BE2C (cell line): ENCODE results near the gene NFATC1.

Experiments used
- DNase-seq: peaks from one replicate; pipeline ENCODE4 v3.0.0-alpha.2; 2020
- H3K27me3 ChIP-seq: fragments of 250-450 bp; sonication (Bioruptor Pico); 2 replicates; pipeline ENCODE4 v1.5.1; 2020; ENCODE audit warnings: mild to moderate bottlenecking
- H3K36me3 ChIP-seq: fragments of 250-450 bp; sonication (Bioruptor Pico); 2 replicates; pipeline ENCODE4 v1.5.1; 2020; ENCODE audit warnings: mild to moderate bottlenecking
- H3K4me1 ChIP-seq: fragments of 250-450 bp; sonication (Bioruptor Pico); 2 replicates; pipeline ENCODE4 v1.5.1; 2020
- H3K4me3 ChIP-seq: 2 replicates; pipeline ENCODE4 v1.5.1; 2011; ENCODE audit warnings: low read depth, low read length
- H3K9me3 ChIP-seq: fragments of 250-450 bp; sonication (Bioruptor Pico); 2 replicates; pipeline ENCODE4 v1.5.1; 2020
- TF ChIP-seq, protein P1 (sequence below): IDR thresholded peaks from 2 replicates; pipeline ENCODE4 v1.5.1; 2012; ENCODE audit warnings: mild to moderate bottlenecking, low read depth, low read length

Gene NFATC1

DNA sequence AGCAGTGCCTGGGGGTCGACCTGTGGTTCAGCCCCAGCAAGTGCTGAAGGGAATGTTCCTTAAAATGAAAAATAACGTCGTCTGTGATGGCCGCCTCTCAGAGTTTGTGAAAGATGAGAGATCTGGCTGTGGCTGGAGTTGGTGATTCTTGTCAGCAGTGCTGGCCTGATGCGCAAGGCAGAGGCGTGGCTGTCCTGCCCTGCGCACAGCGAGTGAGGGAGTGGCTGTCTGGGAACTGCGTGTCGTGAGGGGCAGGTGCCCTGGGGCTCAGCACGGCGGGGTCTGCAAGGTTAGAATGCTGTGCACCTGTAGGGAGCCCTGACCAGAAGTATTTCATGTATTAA lies 8.8 kb downstream of the NFATC1 start:
- Histone ChIP-seq H3K36me3 (no peaks in the 10 kb centered on the region), H3K9me3 (no peaks in the 10 kb centered on the region), H3K27me3 (peaks cover 23% of the 10 kb centered on the region), H3K4me3 (no peak overlapping the region), H3K4me1 (no peaks in the 10 kb centered on the region)
- no peak for DNase-seq
- TF ChIP-seq, protein P1, sequence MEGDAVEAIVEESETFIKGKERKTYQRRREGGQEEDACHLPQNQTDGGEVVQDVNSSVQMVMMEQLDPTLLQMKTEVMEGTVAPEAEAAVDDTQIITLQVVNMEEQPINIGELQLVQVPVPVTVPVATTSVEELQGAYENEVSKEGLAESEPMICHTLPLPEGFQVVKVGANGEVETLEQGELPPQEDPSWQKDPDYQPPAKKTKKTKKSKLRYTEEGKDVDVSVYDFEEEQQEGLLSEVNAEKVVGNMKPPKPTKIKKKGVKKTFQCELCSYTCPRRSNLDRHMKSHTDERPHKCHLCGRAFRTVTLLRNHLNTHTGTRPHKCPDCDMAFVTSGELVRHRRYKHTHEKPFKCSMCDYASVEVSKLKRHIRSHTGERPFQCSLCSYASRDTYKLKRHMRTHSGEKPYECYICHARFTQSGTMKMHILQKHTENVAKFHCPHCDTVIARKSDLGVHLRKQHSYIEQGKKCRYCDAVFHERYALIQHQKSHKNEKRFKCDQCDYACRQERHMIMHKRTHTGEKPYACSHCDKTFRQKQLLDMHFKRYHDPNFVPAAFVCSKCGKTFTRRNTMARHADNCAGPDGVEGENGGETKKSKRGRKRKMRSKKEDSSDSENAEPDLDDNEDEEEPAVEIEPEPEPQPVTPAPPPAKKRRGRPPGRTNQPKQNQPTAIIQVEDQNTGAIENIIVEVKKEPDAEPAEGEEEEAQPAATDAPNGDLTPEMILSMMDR: no peak

GRCh38 chr18:79405019-79405780 lies 9.5 kb downstream of the NFATC1 start:
- peaks cover 21% of the 10 kb centered on the region for H3K27me3 ChIP-seq
- H3K9me3 ChIP-seq: no peaks in the 10 kb centered on the region
- DNase-seq: no peak
- H3K4me3 ChIP-seq: no peak overlapping the region
- H3K4me1 ChIP-seq: no peaks in the 10 kb centered on the region
- no peaks in the 10 kb centered on the region for H3K36me3 ChIP-seq
- TF ChIP-seq, protein P1: no peak

- DNase-seq: no peak
- Histone ChIP-seq H3K36me3 (no peaks in the 10 kb centered on the region), H3K4me3 (no peak overlapping the region), H3K4me1 (no peaks in the 10 kb centered on the region), H3K9me3 (no peaks in the 10 kb centered on the region), H3K27me3 (peaks cover 21% of the 10 kb centered on the region)
- TF ChIP-seq, protein P1: no peak
Measured at GRCh38 chr18:79405781-79406575, 10.2 kb downstream of the NFATC1 start.

DNA sequence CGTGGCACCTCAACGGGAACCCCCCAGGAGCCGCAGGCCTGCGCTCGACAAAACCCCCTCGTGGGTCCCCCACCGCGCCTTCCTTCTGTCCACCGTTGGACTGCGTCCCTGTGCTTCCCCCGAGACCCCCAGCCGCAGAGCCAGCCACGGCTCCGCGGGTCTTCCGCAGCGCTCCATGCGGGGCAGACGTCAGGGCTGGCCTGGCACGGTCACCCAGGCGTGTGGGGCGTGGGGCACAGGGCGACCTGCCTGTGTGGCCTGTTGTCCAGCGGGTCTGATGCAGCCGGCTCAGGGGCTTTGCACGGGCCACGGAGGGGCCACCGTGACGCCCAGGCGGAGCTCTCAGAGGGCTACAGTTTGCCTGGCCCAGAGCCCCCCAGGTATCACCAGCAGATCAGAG lies 11.0 kb downstream of the NFATC1 start:
- TF ChIP-seq, protein P1: no peak
- Histone ChIP-seq H3K4me3 (no peak overlapping the region), H3K36me3 (no peaks in the 10 kb centered on the region), H3K4me1 (no peaks in the 10 kb centered on the region), H3K27me3 (peaks cover 21% of the 10 kb centered on the region), H3K9me3 (no peaks in the 10 kb centered on the region)
- no peak for DNase-seq

- H3K36me3 ChIP-seq: no peaks in the 10 kb centered on the region
- H3K4me1 ChIP-seq: no peaks in the 10 kb centered on the region
Measured at GRCh38 chr18:79409313-79409712, 13.6 kb downstream of the NFATC1 start.

More at GRCh38 chr18:79409313-79409712, 13.6 kb downstream of the NFATC1 start:
- H3K9me3 ChIP-seq: no peaks in the 10 kb centered on the region
- no peak overlapping the region for H3K4me3 ChIP-seq
- TF ChIP-seq, protein P1: no peak
- H3K27me3 ChIP-seq: peaks cover 10% of the 10 kb centered on the region
- no peak for DNase-seq
